Type B pancreatic cell (in vitro differentiated cells): ENCODE results near the gene HDX. TPM values are rescaled to one million over a fixed set of nuclear protein-coding genes. Genes with fewer than 3 reads are reported as not detected.

ENCODE experiments used
- DNase-seq: peaks from one replicate; pipeline ENCODE4 v3.0.0; 2021; ENCODE audit warnings: mixed read lengths; ENCODE audit not compliant: unreplicated experiment; ENCODE audit errors: extremely low spot score
- H3K27ac Mint-ChIP-seq: 2 replicates; pipeline ENCODE4 v1.8.0; 2021; ENCODE audit warnings: mild to moderate bottlenecking, mixed read lengths
- H3K27me3 Mint-ChIP-seq: 2 replicates; pipeline ENCODE4 v1.8.0; 2021; ENCODE audit warnings: mixed read lengths
- H3K36me3 Mint-ChIP-seq: 2 replicates; pipeline ENCODE4 v1.8.0; 2021; ENCODE audit warnings: mixed read lengths
- H3K4me1 Mint-ChIP-seq: one replicate; pipeline ENCODE4 v1.8.0; 2021; ENCODE audit warnings: mixed read lengths; ENCODE audit not compliant: unreplicated experiment
- H3K4me3 Mint-ChIP-seq: 2 replicates; pipeline ENCODE4 v1.8.0; 2021; ENCODE audit warnings: mild to moderate bottlenecking, mixed read lengths
- H3K9me3 Mint-ChIP-seq: 2 replicates; pipeline ENCODE4 v1.8.0; 2021; ENCODE audit warnings: mixed read lengths
- CTCF ChIP-seq: fragments of 200-600 bp; sonication (generic); conservative IDR thresholded peaks from 2 replicates; pipeline ENCODE4 v1.5.0; 2021; ENCODE audit warnings: antibody characterized with exemption, mild to moderate bottlenecking
- total RNA-seq: library from RNA; stranded (reverse); gene quantifications from 2 replicates; pipeline ENCODE4 v1.2.1, GENCODE V29; 2021; ENCODE audit warnings: low replicate concordance

HDX gene
- total RNA-seq, 1 donor from 2014 or later = 10.7 TPM

- Mint-ChIP-seq H3K27ac (no peak overlapping the region), H3K36me3 (no peaks in the 10 kb centered on the region)
- no peak for TF ChIP-seq CTCF
These were observed 139.9 kb downstream of the HDX start for GRCh38 chrX:84362184-84362838.

GRCh38 chrX:84358271-84358670 lies 144.0 kb downstream of the HDX start:
- Mint-ChIP-seq H3K4me3 (no peak overlapping the region), H3K4me1 (no peaks in the 10 kb centered on the region), H3K27ac (no peak overlapping the region), H3K36me3 (no peaks in the 10 kb centered on the region), H3K27me3 (no peaks in the 10 kb centered on the region), H3K9me3 (no peaks in the 10 kb centered on the region)
- TF ChIP-seq CTCF = no peak
- no peak for DNase-seq

More at GRCh38 chrX:84362184-84362838, 139.9 kb downstream of the HDX start:
- no peak overlapping the region for H3K4me3 Mint-ChIP-seq
- no peak for DNase-seq
- H3K4me1 Mint-ChIP-seq = no peaks in the 10 kb centered on the region
- no peaks in the 10 kb centered on the region for H3K9me3 Mint-ChIP-seq
- H3K27me3 Mint-ChIP-seq = no peaks in the 10 kb centered on the region

GRCh38 chrX:84357296-84357695 lies 145.0 kb downstream of the HDX start:
- H3K4me3 Mint-ChIP-seq = no peak overlapping the region
- H3K27ac Mint-ChIP-seq = no peak overlapping the region

GRCh38 chrX:84340968-84341367 lies 161.3 kb downstream of the HDX start:
- Mint-ChIP-seq H3K36me3 (no peaks in the 10 kb centered on the region), H3K4me1 (no peaks in the 10 kb centered on the region), H3K27me3 (no peaks in the 10 kb centered on the region), H3K4me3 (no peak overlapping the region), H3K27ac (no peak overlapping the region), H3K9me3 (no peaks in the 10 kb centered on the region)
- DNase-seq = no peak
- no peak for TF ChIP-seq CTCF

More at GRCh38 chrX:84357296-84357695, 145.0 kb downstream of the HDX start:
- H3K9me3 Mint-ChIP-seq = no peaks in the 10 kb centered on the region
- H3K36me3 Mint-ChIP-seq = no peaks in the 10 kb centered on the region
- no peak for TF ChIP-seq CTCF
- H3K27me3 Mint-ChIP-seq = no peaks in the 10 kb centered on the region
- no peaks in the 10 kb centered on the region for H3K4me1 Mint-ChIP-seq
- no peak for DNase-seq

- Mint-ChIP-seq H3K36me3 (no peaks in the 10 kb centered on the region), H3K9me3 (no peaks in the 10 kb centered on the region), H3K4me3 (no peak overlapping the region), H3K27ac (no peak overlapping the region), H3K27me3 (no peaks in the 10 kb centered on the region), H3K4me1 (no peaks in the 10 kb centered on the region)
- TF ChIP-seq CTCF = peak; percentile 73
- DNase-seq = no peak
These were observed 162.5 kb downstream of the HDX start for GRCh38 chrX:84339507-84340364.
